Measurements from ENCODE around the gene ZKSCAN5. TPM values are rescaled to one million over a fixed set of nuclear protein-coding genes. Genes with fewer than 3 reads are reported as not detected.

ZKSCAN5 gene
- total and polyA plus RNA-seq, 8 donors: 0.58 to 11.4 (median 3.5) TPM

DNA sequence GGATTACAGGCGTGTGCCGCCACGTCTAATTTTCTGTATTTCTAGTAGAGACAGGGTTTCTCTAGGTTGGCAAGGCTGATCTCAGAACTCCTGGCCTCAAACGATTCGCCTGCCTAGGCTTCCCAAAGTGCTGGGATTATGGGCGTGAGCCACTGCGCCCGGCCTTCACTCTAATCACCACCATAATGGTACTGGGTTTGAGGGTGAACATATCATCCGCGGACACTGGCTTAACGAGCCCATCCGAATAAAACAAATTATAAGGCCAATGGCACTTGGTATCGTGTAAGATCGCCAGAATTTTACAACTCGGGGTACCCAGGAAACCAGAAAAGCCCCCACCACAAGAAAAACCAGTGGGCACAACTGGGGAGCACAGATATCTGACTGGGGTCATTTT, 46.9 kb downstream of the ZKSCAN5 start:
- Histone ChIP-seq H3K27me3 (no peaks in the 10 kb centered on the region), H3K4me3 (peak overlapping the region; percentile 63 to 80 (median 72)), H3K9me3 (peaks cover 0 to 7% (median 2%) of the 10 kb centered on the region in 4 donors), H3K4me1 (peaks cover 9 to 29% (median 15%) of the 10 kb centered on the region in 4 donors), H3K27ac (peak overlapping the region; percentile 80 to 91 (median 81)), H3K36me3 (peaks cover 0 to 47% (median 35%) of the 10 kb centered on the region in 4 donors)
- 7 to 16% (median 11%) methylated on average over 15 of the region's 15 CpGs for WGBS, 5 donors
- DNase-seq: peak in 1 of 2 donors; percentile 35
- TF ChIP-seq EP300 (IDR thresholded peaks at IDR 0.05) (no peak), POLR2A (IDR thresholded peaks at IDR 0.05) (no peak), POLR2AphosphoS5 (IDR thresholded peaks at IDR 0.05) (no peak)
- TF ChIP-seq, protein P1, sequence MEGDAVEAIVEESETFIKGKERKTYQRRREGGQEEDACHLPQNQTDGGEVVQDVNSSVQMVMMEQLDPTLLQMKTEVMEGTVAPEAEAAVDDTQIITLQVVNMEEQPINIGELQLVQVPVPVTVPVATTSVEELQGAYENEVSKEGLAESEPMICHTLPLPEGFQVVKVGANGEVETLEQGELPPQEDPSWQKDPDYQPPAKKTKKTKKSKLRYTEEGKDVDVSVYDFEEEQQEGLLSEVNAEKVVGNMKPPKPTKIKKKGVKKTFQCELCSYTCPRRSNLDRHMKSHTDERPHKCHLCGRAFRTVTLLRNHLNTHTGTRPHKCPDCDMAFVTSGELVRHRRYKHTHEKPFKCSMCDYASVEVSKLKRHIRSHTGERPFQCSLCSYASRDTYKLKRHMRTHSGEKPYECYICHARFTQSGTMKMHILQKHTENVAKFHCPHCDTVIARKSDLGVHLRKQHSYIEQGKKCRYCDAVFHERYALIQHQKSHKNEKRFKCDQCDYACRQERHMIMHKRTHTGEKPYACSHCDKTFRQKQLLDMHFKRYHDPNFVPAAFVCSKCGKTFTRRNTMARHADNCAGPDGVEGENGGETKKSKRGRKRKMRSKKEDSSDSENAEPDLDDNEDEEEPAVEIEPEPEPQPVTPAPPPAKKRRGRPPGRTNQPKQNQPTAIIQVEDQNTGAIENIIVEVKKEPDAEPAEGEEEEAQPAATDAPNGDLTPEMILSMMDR (IDR thresholded peaks at IDR 0.05): no peak
- intact Hi-C loops (cut with DNase I; ENCODE audit: low total_unique reads): loop anchor here (10.0 kb wide), 1 partner anchor 47 kb away; the partner anchor contains the start of genes ZKSCAN5 and ZNF394

DNA sequence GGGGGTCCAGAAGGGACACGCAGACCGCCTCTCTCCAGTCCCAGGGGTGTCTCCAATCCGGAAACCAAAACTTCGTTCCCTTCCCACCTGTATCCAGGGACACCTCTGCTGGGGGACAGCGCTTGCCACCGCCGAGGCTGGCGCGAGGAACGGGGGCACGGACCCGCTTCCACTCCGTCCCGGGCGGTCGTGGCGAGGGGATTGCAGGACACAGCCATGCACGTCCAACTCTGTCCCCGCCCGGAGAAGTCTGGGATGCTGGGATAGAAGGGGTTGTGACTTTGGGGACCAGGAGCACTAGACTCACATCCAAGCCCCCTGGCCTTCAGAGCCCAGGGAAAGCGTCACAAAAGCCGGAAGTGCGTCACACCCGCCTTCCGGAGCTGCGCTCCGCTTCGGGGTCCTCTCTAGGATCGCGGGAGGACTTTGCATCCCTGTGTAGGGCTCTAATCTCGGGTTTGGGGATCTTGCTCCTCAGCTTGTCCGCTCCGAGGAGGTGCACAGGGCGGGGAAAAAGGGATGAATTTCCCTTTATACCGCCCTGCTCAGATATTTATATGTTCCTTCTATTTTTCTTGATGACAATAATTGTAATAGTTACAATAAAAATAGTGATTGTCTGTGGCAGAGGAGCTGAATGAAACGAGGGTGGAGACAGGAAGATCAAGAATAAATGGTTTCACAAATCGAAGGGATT, 47.5 kb downstream of the ZKSCAN5 start, which contains the start of gene FAM200A:
TSS of gene FAM200A (minus strand) at position 348 of the 697 bp plus-strand sequence. CDS start 3,707 bp downstream, outside the sequence.
- Histone ChIP-seq H3K9me3 (peaks cover 0 to 7% (median 2%) of the 10 kb centered on the region in 4 donors), H3K27me3 (no peaks in the 10 kb centered on the region), H3K4me3 (peak within 1 kb of the TSS; percentile 63 to 80 (median 72)), H3K36me3 (peaks cover 0 to 47% (median 37%) of the 10 kb centered on the region in 4 donors), H3K27ac (peak within 1 kb of the TSS; percentile 80 to 91 (median 81)), H3K4me1 (peaks cover 9 to 35% (median 19%) of the 10 kb centered on the region in 4 donors)
- 0 to 1% (median 1%) methylated on average over 21 to 37 of the region's 37 CpGs for WGBS, 5 donors
- TF ChIP-seq, protein P1 (IDR thresholded peaks at IDR 0.05): no peak
- TF ChIP-seq POLR2AphosphoS5 (IDR thresholded peaks at IDR 0.05) (peak; percentile 86 to 95 (median 89)), POLR2A (IDR thresholded peaks at IDR 0.05) (peak in 2 of 4 donors; percentile 44 to 63)
- peak; percentile 87 to 98 for DNase-seq
- intact Hi-C loops (cut with DNase I; ENCODE audit: low total_unique reads): loop anchor here (10.0 kb wide), 1 partner anchor 47 kb away; the partner anchor contains the start of genes ZKSCAN5 and ZNF394

DNA sequence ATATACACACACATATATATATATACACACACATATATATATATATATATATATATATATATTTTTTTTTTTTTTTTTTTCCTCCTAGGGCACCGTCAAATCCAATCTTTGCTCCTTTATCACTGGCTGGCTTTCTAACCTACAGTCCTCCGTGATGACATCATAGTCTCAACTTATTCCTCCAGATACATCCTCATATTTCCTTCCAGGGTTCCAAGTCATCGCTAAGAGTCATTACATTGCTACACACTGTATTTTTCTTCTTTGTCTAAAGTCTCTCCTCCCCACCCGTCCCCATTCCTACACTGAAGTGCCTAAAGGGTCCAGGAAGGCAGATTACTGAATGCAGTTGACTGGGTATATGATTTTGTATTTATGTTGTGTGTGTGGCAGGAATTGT, 48.6 kb downstream of the ZKSCAN5 start:
- H3K4me1 ChIP-seq: peaks cover 16 to 44% (median 27%) of the 10 kb centered on the region in 4 donors
- intact Hi-C loops (cut with DNase I; ENCODE audit: low total_unique reads): loop anchor here (10.0 kb wide), 1 partner anchor 48 kb away; the partner anchor contains the start of genes ZKSCAN5 and ZNF394
- H3K9me3 ChIP-seq: peaks cover 0 to 3% (median under 1%) of the 10 kb centered on the region in 4 donors
- no peaks in the 10 kb centered on the region for H3K27me3 ChIP-seq
- peaks cover 0 to 41% (median 28%) of the 10 kb centered on the region in 4 donors for H3K36me3 ChIP-seq
- DNase-seq: no peak
- H3K4me3 ChIP-seq: no peak overlapping the region
- WGBS, 5 donors: 83 to 90% (median 89%) methylated on average over 4 of the region's 4 CpGs
- H3K27ac ChIP-seq: no peak overlapping the region
- TF ChIP-seq, protein P1 (IDR thresholded peaks at IDR 0.05): no peak
- no peak for TF ChIP-seq EP300 (IDR thresholded peaks at IDR 0.05)
- no peak for TF ChIP-seq POLR2A (IDR thresholded peaks at IDR 0.05)
- TF ChIP-seq POLR2AphosphoS5 (IDR thresholded peaks at IDR 0.05): no peak

DNA sequence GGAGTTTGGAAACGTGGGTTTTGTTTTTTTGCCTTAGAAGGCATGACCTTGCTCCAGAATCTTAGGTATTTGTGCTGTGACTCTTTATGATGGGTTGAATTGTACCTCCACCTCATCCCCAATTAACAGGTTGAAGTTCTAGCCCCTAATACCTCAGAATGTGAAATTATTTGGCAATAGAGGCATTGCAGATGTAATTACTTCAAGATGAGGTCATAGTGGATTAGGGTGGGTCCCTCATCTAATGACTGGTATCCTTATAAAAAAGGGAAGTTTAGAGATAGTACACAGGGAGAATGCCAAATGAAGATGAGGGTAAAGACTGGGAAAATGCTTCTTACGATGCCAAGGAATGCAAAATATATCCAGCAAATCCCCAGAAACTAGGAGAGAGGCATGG, 50.5 kb downstream of the ZKSCAN5 start:
- Histone ChIP-seq H3K4me3 (no peak overlapping the region), H3K36me3 (peaks cover 0 to 29% (median 21%) of the 10 kb centered on the region in 4 donors), H3K4me1 (peaks cover 16 to 52% (median 36%) of the 10 kb centered on the region in 4 donors), H3K27ac (no peak overlapping the region), H3K9me3 (no peaks in the 10 kb centered on the region), H3K27me3 (no peaks in the 10 kb centered on the region)
- TF ChIP-seq POLR2AphosphoS5 (IDR thresholded peaks at IDR 0.05) (no peak), POLR2A (IDR thresholded peaks at IDR 0.05) (no peak), EP300 (IDR thresholded peaks at IDR 0.05) (no peak)
- TF ChIP-seq, protein P1 (IDR thresholded peaks at IDR 0.05): no peak
- intact Hi-C loops (cut with DNase I; ENCODE audit: low total_unique reads): loop anchor here (10.0 kb wide), 1 partner anchor 50 kb away; the partner anchor contains the start of genes ZKSCAN5 and ZNF394
- 61 to 81% (median 68%) methylated on average over 2 of the region's 2 CpGs for WGBS, 5 donors
- no peak for DNase-seq
